Mesendoderm (in vitro differentiated cells): ENCODE data around the gene VEGFD.
"Not testable (repeated sequence)": the region's sequence is repeated elsewhere in the genome, so short reads cannot be mapped to it uniquely, and the experiment has no call there.

Source experiments
- DNase-seq: peaks from one replicate; pipeline ENCODE4 v3.0.0; 2013
- H2AK5ac ChIP-seq: 2 replicates; pipeline ENCODE4 v1.6.1; 2013; ENCODE audit warnings: low read length, inconsistent platforms
- H2BK120ac ChIP-seq: 2 replicates; pipeline ENCODE4 v1.6.1; 2013; ENCODE audit warnings: low read depth, mild to moderate bottlenecking, low read length, moderate library complexity, mixed read lengths
- H2BK15ac ChIP-seq: replicated peaks from 2 replicates; pipeline ENCODE4 v1.6.1; 2013; ENCODE audit warnings: low read depth, mild to moderate bottlenecking, moderate library complexity
- H2BK5ac ChIP-seq: 2 replicates; pipeline ENCODE4 v1.6.1; 2013; ENCODE audit warnings: low read length, inconsistent platforms
- H3K18ac ChIP-seq: 2 replicates; pipeline ENCODE4 v1.6.1; 2013; ENCODE audit warnings: mild to moderate bottlenecking, low read length, mixed read lengths
- H3K23ac ChIP-seq: one replicate; pipeline ENCODE4 v1.6.1; 2013; ENCODE audit warnings: low read length
- H3K27ac ChIP-seq: 2 replicates; pipeline ENCODE4 v1.5.1; 2013; ENCODE audit warnings: low read depth, mild to moderate bottlenecking, inconsistent platforms, low read length, moderate library complexity
- H3K27me3 ChIP-seq: 2 replicates; pipeline ENCODE4 v1.6.1; 2013; ENCODE audit warnings: low read length, control low read depth, mild to moderate bottlenecking, inconsistent platforms; ENCODE audit not compliant: insufficient read depth, poor library complexity
- H3K36me3 ChIP-seq: 2 replicates; pipeline ENCODE4 v1.6.1; 2013; ENCODE audit warnings: low read length, inconsistent platforms; ENCODE audit not compliant: control insufficient read depth, insufficient read depth
- H3K4ac ChIP-seq: one replicate; pipeline ENCODE4 v1.6.1; 2013; ENCODE audit warnings: low read depth, mild to moderate bottlenecking, low read length, moderate library complexity
- H3K4me1 ChIP-seq: 2 replicates; pipeline ENCODE4 v1.6.1; 2013; ENCODE audit warnings: low read depth, low read length, inconsistent platforms; ENCODE audit not compliant: control insufficient read depth
- H3K4me2 ChIP-seq: 2 replicates; pipeline ENCODE4 v1.6.1; 2013; ENCODE audit warnings: low read length
- H3K4me3 ChIP-seq: 2 replicates; pipeline ENCODE4 v1.5.1; 2013; ENCODE audit warnings: mild to moderate bottlenecking, low read length
- H3K56ac ChIP-seq: one replicate; pipeline ENCODE4 v1.6.1; 2013; ENCODE audit warnings: low read length
- H3K79me1 ChIP-seq: 2 replicates; pipeline ENCODE4 v1.6.1; 2013; ENCODE audit warnings: low read length, inconsistent platforms
- H3K79me2 ChIP-seq: 2 replicates; pipeline ENCODE4 v1.6.1; 2013; ENCODE audit warnings: mild to moderate bottlenecking, low read length; ENCODE audit not compliant: control insufficient read depth, insufficient read depth
- H3K9ac ChIP-seq: 2 replicates; pipeline ENCODE4 v1.6.1; 2013; ENCODE audit warnings: low read length, inconsistent platforms
- H4K5ac ChIP-seq: one replicate; pipeline ENCODE4 v1.6.1; 2013; ENCODE audit warnings: low read length
- H4K8ac ChIP-seq: one replicate; pipeline ENCODE4 v1.6.1; 2013; ENCODE audit warnings: low read depth, mild to moderate bottlenecking, control low read depth, low read length, moderate library complexity
- WGBS: extraction: QIAGEN DNeasy Blood & Tissue Kit; methylation state at CpG from one replicate; pipeline ENCODE4 v1.1.7; 2013; ENCODE audit warnings: low lambda C conversion rate, missing lambda C conversion rate; ENCODE audit not compliant: insufficient coverage; ENCODE audit errors: extremely low coverage; 5-methylcytosine and 5-hydroxymethylcytosine counted together

Gene VEGFD

DNA sequence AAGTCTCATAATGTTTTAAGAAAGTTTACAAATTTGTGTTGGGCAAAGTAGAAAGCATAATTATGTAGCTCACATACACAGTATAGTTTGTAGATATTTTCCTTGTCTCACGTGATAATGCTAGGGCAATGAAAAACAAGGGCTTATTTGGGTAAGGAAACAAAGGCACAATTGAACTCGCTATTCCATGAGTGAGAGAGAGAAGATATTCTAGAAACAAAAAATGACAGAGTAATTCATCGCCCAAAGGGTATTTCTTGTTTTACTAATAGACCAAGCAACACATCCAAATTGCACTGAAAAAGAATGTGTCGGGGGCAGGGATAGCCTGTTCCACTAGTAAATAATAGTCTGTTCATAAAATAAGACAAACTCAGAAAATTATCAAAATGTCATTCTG, 65.1 kb downstream of the VEGFD start:
- WGBS = no CpG with 5 or more reads among the region's 4 CpGs
- no peak for DNase-seq

DNA sequence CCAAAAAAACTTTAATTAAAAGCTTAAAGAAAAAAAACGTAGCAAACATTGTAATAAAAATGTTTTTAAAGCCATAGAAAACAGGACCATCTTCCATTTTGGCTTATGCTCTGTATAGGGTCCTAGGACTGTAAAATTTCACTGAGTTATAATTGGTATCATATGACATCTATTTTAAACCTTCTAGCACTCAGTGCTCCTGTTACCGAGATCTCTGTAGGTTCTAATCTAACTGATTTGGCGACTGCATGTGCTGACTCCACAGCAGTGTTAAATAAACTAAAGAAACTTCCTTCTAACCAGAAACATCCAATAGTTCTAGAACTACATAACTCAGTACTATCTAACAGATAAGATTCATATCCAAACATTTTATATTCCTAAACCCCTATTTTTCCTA, 68.7 kb downstream of the VEGFD start, which contains the start of gene ASB11:
TSS of gene ASB11 (minus strand) at position 132 of the 400 bp plus-strand sequence. CDS start at position 97, 35 bp downstream.
- Histone ChIP-seq H3K23ac (no peak within 1 kb of the TSS), H2AK5ac (no peak within 1 kb of the TSS), H4K5ac (no peak within 1 kb of the TSS), H3K4me1 (no peaks in the 10 kb centered on the region), H2BK15ac (no peak within 1 kb of the TSS), H3K9ac (no peak within 1 kb of the TSS), H3K4me2 (no peak within 1 kb of the TSS), H3K18ac (no peak within 1 kb of the TSS), H3K56ac (no peak within 1 kb of the TSS), H3K4ac (no peak within 1 kb of the TSS), H3K36me3 (no peaks in the 10 kb centered on the region), H2BK120ac (no peak within 1 kb of the TSS), H4K8ac (no peak within 1 kb of the TSS), H3K79me1 (no peaks in the 10 kb centered on the region), H3K79me2 (no peaks in the 10 kb centered on the region), H2BK5ac (no peak within 1 kb of the TSS), H3K27me3 (no peaks in the 10 kb centered on the region), H3K4me3 (no peak within 1 kb of the TSS), H3K27ac (no peak within 1 kb of the TSS)
- WGBS = no CpG with 5 or more reads among the region's 3 CpGs
- no peak for DNase-seq

More for the DNA sequence above, 65.1 kb downstream of the VEGFD start:
- no peak overlapping the region for H4K8ac ChIP-seq
- no peak overlapping the region for H3K18ac ChIP-seq
- no peak overlapping the region for H3K23ac ChIP-seq
- H3K79me1 ChIP-seq = no peaks in the 10 kb centered on the region
- H4K5ac ChIP-seq = no peak overlapping the region
- no peak overlapping the region for H3K9ac ChIP-seq
- H3K27ac ChIP-seq = no peak overlapping the region
- H3K79me2 ChIP-seq = no peaks in the 10 kb centered on the region
- H3K4me2 ChIP-seq = no peak overlapping the region
- H3K4ac ChIP-seq = no peak overlapping the region
- no peak overlapping the region for H2BK120ac ChIP-seq
- no peaks in the 10 kb centered on the region for H3K36me3 ChIP-seq
- H3K56ac ChIP-seq = no peak overlapping the region
- H2BK5ac ChIP-seq = no peak overlapping the region
- H3K27me3 ChIP-seq = no peaks in the 10 kb centered on the region
- no peak overlapping the region for H2AK5ac ChIP-seq
- H2BK15ac ChIP-seq = no peak overlapping the region
- H3K4me3 ChIP-seq = no peak overlapping the region
- H3K4me1 ChIP-seq = no peaks in the 10 kb centered on the region

DNA sequence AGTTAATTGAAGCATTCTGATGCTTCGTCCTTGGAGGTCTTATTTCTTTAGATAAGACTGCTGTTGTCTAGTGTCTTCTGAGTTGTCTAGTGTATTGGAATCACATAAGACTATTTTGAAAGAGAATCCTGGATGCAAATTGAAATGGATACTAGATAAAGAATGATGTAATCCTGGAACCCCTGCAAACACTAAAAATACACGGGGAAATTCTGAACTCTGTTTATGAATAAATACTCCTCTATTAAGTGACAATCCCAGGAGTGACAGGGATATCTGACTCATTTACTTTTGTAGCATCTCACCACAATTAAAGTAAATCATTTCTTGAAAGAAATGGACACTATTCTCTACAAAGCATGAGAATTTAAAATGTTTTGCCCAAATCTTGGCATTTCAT, 69.7 kb downstream of the VEGFD start:
- H2BK5ac ChIP-seq = no peak overlapping the region

DNA sequence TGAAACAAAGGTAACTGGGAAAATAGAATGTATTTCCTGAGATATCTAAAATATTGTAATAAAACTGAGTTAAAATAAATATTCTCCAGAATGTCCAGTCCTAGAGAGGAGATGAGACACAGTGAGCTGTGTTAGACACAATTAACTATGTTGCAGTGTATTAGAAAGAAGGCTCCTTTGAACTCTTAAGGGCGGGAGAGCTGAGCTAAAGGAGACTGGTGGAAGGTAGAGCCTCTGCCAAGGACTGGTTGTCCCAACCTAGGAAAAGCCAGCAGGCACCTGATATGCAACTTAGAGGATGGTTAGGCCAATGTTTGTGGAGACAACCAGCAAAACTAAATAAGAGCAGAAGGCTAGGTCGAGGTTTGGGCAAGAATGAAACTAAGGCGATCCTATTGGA, 73.1 kb downstream of the VEGFD start:
- H3K56ac ChIP-seq = no peak overlapping the region
- H3K4me1 ChIP-seq = no peaks in the 10 kb centered on the region
- no peak overlapping the region for H3K4ac ChIP-seq
- H3K27me3 ChIP-seq = no peaks in the 10 kb centered on the region
- H3K4me2 ChIP-seq = no peak overlapping the region
- no peak for DNase-seq
- H3K36me3 ChIP-seq = no peaks in the 10 kb centered on the region
- no peak overlapping the region for H2BK5ac ChIP-seq
- no peaks in the 10 kb centered on the region for H3K79me1 ChIP-seq
- no peak overlapping the region for H3K27ac ChIP-seq
- H4K5ac ChIP-seq = no peak overlapping the region
- no peak overlapping the region for H3K23ac ChIP-seq
- no peak overlapping the region for H3K4me3 ChIP-seq
- WGBS = no CpG with 5 or more reads among the region's 3 CpGs
- no peak overlapping the region for H2BK15ac ChIP-seq
- no peak overlapping the region for H2AK5ac ChIP-seq
- H3K79me2 ChIP-seq = no peaks in the 10 kb centered on the region
- H3K9ac ChIP-seq = no peak overlapping the region
- no peak overlapping the region for H3K18ac ChIP-seq
- no peak overlapping the region for H2BK120ac ChIP-seq
- no peak overlapping the region for H4K8ac ChIP-seq

More for the DNA sequence above, 69.7 kb downstream of the VEGFD start:
- Histone ChIP-seq H3K27me3 (no peaks in the 10 kb centered on the region), H3K27ac (no peak overlapping the region), H3K79me1 (no peaks in the 10 kb centered on the region), H2BK15ac (no peak overlapping the region), H3K4ac (no peak overlapping the region), H3K4me3 (no peak overlapping the region), H4K8ac (no peak overlapping the region), H3K4me1 (no peaks in the 10 kb centered on the region), H2AK5ac (no peak overlapping the region), H3K4me2 (no peak overlapping the region), H3K56ac (no peak overlapping the region), H4K5ac (no peak overlapping the region), H3K23ac (no peak overlapping the region), H3K36me3 (no peaks in the 10 kb centered on the region), H2BK120ac (no peak overlapping the region), H3K9ac (no peak overlapping the region), H3K18ac (no peak overlapping the region), H3K79me2 (no peaks in the 10 kb centered on the region)
- DNase-seq = no peak
- no CpG with 5 or more reads among the region's 2 CpGs for WGBS

DNA sequence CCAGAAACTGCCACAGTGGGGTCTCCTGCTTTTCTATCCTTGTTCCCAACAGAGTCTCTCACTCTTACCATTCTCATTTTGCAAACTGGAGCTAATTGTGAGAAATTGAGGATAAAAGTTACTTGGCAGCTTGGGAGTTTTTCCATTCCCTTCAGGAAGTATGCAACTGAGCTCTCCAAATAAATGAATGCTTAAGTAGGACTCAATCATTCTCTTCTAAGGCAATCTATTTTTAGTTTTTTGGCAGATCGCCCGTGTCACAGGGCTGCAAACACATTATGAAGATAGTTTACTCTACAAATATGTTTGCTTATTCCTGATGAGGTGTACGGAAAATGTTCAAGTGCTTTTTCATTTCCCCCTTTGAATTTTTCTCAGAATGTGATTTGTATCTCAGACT, 74.1 kb downstream of the VEGFD start:
- WGBS = no CpG with 5 or more reads among the region's 3 CpGs
- no peaks in the 10 kb centered on the region for H3K79me2 ChIP-seq
- H4K8ac ChIP-seq = no peak overlapping the region
- no peak overlapping the region for H2BK5ac ChIP-seq
- H3K4me2 ChIP-seq = no peak overlapping the region
- no peaks in the 10 kb centered on the region for H3K79me1 ChIP-seq
- no peaks in the 10 kb centered on the region for H3K4me1 ChIP-seq
- H3K18ac ChIP-seq = no peak overlapping the region
- no peak overlapping the region for H3K4ac ChIP-seq
- H4K5ac ChIP-seq = no peak overlapping the region
- H3K56ac ChIP-seq = no peak overlapping the region
- no peaks in the 10 kb centered on the region for H3K27me3 ChIP-seq
- no peak overlapping the region for H3K23ac ChIP-seq
- no peak overlapping the region for H2AK5ac ChIP-seq
- no peak for DNase-seq
- no peak overlapping the region for H3K9ac ChIP-seq
- H3K4me3 ChIP-seq = no peak overlapping the region
- H3K36me3 ChIP-seq = no peaks in the 10 kb centered on the region
- no peak overlapping the region for H3K27ac ChIP-seq
- H2BK120ac ChIP-seq = no peak overlapping the region
- no peak overlapping the region for H2BK15ac ChIP-seq

DNA sequence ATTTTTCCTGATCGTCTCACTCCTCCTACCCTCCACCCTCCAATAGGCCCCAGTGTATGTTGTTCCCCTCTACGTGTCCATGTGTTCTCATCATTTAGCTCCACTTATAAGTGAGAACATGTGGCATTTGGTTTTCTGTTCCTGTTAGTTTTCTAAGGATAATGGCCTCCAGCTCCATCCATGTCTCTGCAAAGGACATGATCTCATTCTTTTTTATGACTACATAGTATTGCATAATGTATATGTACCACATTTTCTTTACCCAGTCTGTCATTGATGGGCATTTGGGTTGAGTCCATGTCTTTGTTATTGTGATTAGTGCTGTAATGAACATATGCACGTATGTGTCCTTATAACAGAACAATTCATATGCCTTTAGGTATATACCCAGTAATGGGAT, 78.3 kb downstream of the VEGFD start:
- H3K27me3 ChIP-seq, H3K79me1 ChIP-seq, H3K36me3 ChIP-seq, H2BK5ac ChIP-seq, H4K5ac ChIP-seq, H3K4me2 ChIP-seq, H3K79me2 ChIP-seq, DNase-seq, H2BK120ac ChIP-seq, H3K4me3 ChIP-seq, H2BK15ac ChIP-seq, H3K9ac ChIP-seq, H4K8ac ChIP-seq, H3K18ac ChIP-seq, H3K23ac ChIP-seq, H3K27ac ChIP-seq, H3K56ac ChIP-seq, H3K4ac ChIP-seq, H3K4me1 ChIP-seq, H2AK5ac ChIP-seq: not testable (repeated sequence)
- no CpG with 5 or more reads among the region's 3 CpGs for WGBS
